DMS79 treated with DMSO at 0.1 percent for 48 hours (cell line): ENCODE data around the gene CALHM1.

Source experiments
- DNase-seq: peaks from one replicate; lab custom pipeline; 2025; lab: John Stamatoyannopoulos, UW

The CALHM1 gene

DNA sequence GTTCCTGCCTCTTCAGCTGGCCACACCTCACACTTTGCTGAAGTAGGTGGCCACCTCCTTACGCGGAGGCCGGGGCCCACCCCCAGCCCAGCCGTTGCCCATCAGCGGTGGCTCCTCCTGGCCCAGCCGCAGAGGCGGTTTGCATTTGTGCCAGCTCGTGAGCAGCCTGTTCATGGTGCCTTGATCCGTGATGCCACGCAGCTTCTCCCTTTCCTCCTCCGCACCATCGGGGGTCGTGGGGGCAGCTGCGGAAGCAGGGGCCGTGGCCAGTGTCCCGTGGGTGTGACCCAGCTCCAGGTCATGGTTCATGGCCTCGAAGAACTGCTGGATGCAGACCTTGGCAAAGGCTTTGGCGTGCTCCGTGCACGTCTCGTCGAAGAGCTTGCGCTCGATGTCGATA, 3.5 kb downstream of the CALHM1 start:
- no peak for DNase-seq

DNA sequence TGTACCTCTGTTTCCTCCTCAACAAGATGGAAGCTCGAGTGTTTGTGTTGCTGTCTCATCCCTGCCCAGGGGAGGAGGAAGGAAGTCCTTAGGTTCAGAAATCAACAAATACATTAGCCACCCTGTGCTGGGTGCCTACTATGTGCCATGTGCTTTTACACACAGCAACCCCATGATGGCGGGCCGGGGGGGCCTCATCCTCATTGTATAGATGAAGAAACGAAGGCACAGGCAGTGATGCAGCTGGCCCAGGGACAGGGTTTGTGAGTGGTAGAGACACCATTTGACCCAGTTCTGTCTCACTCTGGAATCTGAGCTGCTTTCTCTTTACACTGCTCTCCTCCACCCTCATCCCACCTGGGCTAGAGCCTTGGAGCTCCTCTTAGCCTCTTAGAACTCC, 4.7 kb downstream of the CALHM1 start:
- no peak for DNase-seq

DNA sequence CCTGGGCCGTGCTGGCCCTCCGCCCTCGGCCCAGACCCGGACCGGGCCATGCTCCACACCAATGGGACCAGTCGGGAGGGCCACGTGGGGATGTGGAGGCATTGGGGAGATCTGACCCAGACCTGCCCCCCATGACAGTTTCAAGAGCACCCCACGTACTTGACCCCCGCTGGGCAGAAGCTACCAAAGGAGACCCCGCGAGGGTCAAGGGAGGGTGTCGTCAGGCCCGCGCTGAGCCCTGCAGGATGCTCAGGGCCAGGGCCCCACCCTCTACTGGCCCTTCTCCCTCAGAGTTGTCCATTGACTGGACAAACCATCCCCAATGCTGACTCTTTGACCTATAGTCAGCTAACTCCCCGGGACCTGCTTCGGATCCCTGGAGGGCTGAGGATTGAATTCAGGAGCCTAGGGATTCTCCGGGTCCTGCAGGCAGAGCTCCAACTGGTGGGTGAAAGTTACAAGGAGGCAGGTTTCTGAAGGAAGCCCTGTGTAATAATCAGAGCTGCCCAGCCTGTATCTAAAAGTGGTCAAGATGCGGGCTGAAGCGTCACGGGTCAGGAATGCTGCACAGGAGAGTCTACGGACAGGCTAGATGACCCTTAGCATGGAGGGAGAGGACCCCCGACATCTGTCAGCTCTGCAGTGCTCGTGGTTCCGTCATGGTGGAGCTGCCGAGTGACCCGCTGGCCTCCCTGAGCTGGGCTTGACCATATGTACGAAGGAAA, 6.0 kb downstream of the CALHM1 start:
- DNase-seq: no peak

DNA sequence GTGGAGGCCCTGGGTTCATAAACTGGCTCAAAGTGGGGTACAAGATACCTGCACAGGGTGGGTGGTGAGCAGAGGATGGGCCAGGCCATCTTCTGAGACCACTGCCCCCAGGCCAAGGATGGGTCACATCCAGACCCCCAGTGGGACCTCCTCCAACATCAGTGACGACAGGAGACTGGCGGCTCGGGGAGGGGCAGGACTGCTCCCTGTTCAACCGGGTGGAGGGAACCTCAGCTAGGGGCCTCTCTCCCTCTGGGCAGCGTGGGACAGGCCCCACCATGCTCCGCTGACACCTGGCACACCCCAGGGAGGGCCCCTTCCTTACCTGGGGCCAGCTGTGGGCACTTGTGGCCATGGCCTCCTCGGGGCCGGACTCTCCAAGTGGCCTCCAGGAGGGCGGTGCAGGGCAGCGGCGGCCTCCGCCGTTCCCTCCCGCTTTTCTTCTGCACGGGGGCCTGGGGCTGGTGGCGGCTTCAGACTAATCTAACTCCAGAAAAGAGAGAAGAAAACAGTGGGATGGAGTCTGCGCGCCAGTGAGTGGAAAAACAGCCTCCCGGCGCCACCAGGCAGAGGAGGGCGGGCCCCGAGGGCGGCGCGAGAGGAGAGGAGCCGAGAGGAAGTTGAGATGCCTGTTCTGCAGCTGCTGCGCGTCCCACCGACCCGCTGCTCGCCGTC, 6.7 kb downstream of the CALHM1 start, which contains the start of gene CALHM2:
Gene CALHM2, minus strand, starts transcription at position 540 of the 675 bp plus-strand sequence. CDS start 2,429 bp downstream, outside the sequence.
- DNase-seq: peak; percentile 29

DNA sequence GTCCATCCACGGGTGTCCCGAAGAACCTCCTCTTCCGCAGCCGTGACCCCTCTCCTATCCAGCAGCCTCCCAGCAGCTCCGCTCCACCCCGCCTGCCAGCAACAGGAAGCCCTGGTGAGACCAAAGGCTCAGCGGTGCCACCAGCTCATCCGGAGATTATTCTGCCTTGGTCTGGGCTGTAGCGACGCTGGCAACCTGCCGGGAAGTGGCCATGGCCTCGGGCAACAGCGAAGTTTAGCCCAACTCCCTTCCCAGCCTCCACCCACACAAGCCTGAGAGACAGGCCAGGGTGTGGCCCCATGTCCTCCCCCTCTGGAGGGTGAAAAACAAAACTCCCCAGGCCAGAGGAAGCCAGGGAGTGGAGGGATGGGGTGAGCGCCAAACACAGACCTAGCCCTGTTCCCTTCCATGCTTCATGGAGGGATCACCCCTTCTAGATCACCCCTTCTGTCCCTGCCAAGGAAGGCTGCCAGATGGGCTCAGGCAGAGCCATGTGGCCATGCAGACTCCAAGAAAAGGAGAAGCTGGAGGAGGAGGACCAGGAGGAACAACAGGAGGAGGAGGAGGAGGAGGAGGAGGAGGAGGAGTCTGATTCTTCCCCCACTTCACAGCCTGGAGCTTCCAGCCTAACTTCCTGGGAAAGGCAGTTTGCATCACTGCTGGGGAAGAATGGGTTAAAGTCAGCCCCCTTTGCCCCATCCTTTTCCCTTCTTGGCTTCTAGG, 7.4 kb downstream of the CALHM1 start:
- DNase-seq: no peak

DNA sequence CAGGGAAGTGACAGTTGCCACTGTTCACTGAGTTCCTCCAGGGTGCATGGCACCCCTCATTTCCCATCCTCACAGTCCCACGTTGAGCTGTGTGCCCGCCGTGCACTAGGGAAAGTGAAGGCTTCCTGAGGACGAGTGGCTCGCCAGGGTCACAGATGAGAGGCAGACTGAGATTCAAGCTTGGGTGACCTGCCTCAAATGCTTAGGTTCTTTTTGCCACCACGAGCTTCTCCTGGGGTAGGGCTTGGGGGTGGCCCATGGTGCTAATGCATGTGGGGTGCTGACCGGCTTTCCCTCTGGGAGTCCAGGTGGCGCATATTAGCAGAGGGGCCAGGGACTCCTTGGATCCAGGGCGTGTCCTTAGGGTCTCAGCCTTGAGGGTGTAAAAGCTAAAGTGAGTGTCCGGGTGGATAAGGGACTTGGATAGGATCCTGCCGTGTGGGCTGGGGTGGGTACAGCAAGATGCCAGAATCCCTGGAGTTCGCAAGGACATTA, 8.5 kb downstream of the CALHM1 start:
- DNase-seq: no peak

DNA sequence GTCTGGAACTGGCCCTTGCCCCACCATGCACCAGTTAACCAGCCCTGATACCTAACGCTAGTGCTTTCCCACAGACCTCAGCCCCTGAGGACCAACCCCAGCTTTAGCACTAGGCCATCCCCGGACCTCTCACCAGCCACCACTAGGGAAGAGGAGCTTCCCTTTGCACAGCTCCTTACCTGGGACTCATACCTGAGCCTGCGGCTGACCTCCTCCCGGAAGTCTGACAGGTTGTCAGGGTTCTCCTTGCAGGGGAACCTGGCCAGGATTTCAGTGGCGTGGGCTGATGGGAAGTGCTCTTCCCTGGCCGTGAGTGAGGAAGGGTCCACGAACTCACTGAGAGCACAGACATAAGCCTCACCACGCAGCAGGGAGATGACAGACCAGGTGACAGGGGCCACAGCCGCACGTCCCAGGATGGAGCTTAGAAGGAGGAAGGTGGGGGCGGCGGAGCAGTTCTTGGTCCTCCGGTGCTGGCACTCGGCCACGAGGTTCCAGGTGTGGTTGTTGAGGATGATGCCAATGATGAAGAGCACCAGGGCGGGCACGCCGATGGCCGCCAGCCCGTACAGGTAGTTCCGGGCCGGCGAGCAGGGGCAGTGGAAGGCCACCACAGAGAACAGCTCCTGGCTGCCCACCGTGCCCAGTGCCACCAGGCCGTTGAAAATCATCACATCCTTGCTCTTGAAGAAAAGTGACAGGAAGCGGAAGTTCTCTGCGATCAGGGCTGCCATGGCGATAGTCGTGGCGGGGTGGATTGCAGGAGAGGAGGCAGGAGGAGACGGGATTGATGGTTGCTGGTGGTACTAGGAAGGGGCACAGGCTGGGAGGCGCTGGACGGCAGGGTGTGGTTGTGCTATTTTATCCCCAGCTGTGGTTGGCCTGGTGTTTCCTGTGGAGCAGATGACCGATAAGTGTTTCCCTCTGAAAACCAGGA, 9.2 kb downstream of the CALHM1 start:
- no peak for DNase-seq

DNA sequence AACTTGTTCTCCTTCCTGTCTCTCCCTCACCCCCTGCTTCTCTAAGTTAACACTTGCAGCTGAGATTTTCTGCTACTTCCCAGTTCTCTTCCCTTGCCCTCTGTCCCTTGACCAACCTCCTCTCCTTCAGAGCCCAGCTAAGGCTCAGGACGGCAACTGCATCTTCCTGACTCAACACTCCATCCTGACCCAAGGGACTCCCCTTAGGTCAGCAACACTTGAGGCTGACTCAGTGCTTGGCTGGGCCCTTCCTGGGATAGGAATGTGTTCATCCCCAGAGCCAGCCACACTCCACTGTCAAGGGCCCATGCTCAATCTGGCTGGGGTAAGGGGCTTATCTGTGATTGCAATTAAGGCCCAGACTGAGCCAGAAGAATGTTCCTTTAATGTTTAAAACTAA, 10.0 kb downstream of the CALHM1 start:
- no peak for DNase-seq

DNA sequence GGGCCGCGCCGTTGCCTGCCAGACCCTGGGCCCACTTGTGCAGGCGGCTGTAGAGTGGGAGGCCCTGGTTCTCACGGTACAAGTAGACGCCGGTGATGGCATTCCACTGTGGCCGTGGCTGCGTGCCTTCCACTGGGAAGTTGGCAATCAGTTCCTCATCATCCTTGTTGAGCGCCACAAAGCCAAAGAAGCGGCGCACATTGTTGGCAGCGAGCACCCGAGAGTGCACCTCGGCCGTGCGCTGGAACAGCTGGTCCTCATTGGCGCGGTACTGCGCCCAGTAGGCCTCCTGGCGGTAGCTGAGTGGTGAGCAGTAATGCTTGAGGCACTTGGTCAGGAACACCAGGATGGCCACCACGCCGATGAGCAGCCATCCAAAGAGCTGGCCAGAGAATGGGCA, 11.5 kb downstream of the CALHM1 start:
- no peak for DNase-seq

DNA sequence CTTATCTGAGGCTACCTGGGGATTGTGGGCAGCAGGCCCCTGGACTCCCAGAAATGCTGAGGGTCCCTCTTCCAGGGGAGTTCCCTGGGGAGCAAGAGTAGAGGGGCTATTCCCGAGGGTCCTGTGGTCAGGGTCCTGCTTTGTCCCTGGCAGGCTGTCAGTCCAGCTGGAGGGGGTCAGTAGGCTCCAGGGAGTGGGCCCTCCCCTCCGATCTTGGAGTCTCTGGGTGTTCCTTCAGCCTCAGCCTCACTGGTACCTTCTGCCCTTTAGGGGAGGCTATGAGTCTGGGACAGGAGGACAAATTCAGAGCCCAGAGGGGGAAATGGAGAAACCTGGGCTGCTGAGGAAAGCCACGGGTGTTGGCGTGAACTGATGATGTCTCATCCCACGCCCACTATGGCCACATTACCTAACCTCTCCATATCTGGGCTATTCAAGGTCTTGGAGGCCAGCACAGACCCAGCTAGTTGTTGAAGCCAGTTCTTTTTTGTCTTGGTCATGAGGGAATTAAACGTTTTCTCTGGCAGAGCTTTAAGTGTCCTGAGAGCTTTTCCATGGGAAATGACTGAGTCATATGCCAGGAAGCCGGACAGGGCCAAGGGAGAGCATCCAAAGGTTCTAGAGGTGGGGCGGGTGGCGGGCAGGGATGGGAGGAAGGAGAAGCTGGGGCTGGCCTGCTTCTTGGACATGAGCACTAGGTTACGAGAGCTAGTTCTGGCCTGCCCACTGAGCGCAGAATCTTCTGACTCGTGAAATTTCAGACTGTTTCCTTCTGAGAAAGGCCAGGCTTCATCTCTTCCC, 12.7 kb downstream of the CALHM1 start:
- DNase-seq: no peak

DNA sequence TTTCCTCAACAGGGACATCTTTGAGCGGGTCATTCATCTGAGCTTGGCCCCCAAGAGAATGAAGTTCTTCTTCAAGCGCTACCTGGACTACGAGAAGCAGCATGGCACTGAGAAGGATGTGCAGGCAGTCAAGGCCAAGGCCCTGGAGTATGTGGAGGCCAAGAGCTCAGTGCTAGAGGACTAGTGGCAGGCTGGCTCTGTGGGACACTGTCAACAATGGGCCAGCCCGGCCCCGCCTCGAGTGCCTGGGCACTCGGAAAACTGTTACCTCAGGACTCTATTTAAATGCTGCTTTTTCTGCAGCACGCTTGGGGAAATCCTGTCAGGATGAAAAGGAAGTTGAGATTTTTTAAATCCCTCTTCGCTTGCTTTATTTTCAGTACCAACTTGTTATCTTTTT, 13.3 kb downstream of the CALHM1 start:
- no peak for DNase-seq

DNA sequence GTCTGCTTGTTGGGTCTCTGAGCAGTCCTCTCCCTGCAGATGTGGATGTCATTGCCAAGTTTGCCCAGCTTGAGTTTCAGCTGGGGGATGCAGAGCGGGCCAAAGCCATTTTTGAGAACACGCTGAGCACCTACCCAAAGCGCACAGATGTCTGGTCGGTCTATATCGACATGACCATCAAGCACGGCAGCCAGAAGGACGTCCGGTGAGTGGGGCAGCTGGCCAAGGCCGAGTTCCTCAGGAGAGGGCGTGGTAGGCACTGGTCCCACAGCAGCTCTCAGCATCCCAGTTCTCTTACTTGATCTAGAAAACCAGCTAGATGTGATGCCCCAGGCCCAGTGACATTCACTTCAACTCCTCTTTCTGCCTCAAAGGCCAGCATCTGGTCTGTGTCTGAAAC, 14.2 kb downstream of the CALHM1 start:
- DNase-seq: no peak

DNA sequence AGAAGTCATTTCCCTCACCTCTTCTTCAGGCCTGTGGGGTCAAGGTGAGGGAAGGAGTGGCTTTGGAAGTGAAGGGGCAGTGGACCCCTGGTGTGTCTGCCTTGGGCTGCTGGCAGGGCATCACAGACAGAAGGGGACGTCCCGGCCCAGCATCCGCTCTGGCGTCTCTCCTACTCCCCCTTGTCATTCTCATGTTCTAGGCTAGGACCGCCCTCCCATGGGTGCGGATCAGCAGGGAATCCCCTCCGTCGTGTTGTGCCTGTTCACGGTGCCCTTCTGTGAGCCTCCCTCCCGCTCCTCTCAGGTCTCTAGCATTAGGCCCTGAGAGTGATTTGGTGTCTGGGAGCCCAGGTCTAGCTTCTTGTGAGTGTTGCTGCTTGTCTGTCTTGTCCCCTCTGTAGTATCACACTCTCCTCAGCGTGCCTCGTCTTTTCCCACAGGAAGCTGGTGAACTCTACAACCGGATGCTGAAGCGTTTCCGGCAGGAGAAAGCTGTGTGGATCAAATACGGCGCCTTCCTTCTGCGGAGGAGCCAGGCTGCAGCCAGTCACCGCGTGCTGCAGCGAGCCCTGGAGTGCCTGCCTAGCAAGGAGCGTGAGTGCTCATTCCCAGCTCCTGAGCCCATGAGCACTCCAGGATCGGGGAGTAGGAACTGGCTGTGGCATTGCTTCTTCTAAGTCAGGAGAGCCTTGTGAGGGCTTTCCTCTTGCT, 15.1 kb downstream of the CALHM1 start:
- no peak for DNase-seq

DNA sequence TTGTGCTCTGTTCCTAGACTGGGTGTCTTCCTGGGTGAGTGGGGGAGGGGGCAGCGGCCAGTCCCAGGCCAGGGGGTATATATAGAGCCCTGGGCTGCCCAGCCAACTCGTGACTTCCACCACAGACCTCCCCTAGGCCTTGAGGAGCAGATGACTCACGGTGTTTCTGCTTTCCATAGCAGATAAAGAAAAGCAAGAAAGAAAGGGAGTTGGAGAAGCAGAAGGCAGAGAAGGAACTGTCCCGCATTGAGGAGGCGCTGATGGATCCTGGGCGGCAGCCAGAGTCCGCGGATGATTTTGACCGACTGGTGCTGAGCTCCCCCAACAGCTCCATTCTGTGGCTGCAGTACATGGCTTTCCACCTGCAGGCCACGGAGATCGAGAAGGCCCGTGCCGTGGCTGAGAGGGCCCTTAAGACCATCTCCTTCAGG, 16.7 kb downstream of the CALHM1 start:
- no peak for DNase-seq

DNA sequence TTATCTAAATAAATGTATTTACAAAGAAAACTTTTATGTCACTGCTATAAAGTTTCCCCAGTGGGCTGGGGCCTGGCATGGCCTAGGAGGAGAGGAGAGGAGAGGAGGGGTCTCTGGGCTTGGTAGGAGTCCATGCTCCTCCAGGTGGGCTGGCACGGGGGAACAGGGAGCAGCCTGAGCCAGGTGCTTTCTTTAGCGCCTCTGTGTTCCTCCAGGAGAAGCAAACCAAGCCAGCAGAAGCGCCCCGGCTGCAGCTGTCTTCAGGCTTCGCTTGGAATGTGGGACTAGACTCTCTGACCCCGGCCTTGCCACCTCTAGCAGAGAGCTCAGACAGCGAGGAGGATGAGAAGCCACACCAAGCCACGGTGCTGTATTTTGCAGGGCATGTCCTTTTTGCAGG, 17.1 kb downstream of the CALHM1 start:
- DNase-seq: no peak

DNA sequence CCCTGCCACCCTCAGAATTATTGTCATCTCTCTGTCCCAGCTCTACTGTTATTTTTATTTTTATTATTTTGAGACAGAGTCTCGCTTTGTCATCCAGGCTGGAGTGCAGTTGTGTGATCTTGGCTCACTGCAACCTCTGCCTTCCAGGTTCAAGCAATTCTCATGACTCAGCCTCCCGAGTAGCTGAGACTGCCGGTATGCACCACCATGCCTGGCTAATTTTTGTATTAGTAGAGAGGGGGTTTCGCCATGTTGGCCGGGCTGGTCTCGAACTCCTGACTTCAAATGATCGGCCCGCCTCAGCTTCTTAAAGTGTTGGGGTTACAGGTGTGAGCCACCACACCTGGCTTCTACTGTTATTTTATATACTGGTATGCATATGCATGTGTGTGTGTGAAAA, 17.5 kb downstream of the CALHM1 start:
- no peak for DNase-seq

DNA sequence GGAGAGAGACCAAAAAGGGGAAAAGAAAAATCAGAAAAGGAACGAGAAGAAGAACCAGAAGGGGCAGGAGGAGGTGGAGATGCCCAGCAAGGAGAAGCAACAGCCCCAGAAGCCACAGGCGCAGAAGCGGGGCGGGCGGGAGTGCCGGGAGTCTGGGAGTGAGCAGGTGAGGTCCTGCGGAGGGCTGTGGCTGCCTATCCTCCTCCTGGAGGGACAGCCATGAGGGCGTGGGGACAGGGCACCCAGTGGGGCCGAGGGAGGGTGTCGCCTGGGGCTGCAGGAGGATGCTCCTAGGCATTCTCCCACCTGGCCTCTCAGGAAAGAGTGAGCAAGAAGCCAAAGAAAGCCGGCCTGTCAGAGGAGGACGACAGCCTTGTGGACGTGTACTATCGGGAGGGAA, 18.3 kb downstream of the CALHM1 start:
- DNase-seq: no peak

DNA sequence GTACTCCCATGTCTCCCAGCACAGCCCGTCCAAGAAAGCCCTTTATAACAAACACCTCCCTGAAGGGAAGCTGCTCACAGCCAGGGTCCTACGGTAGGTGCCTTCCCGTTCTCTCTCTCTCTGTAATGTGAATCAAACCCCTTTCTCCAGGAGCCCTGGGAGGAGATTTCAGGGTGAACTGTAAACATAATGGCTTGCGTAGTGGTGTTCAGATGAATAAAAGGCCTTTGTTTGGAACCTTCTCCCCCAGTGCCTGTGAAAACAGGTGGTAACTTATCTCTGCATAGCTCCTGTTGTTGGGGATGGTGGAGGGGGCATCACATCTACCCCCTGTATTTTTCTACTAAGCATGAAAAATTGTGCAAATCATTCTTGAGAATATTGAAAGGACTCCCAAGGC, 18.9 kb downstream of the CALHM1 start:
- no peak for DNase-seq

DNA sequence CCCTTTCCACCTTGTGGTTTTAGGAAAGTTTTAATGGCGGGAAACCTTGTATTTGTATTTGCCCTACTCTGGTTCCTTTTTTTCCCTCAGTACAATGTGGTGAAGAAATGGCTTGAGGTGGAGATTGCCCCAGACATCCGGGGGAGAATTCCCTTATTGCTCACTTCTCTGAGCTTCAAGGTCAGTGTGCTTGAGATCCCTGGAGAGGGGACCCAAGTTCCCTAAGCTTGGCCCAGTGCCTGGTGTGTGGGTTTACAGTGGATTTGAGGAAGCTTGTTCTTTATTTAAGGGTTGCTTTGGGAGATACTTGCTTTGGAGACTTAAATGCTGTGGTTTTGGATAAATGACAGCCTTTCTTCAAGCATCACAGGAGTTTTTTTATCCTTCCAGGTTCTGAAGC, 24.8 kb downstream of the CALHM1 start:
- no peak for DNase-seq

DNA sequence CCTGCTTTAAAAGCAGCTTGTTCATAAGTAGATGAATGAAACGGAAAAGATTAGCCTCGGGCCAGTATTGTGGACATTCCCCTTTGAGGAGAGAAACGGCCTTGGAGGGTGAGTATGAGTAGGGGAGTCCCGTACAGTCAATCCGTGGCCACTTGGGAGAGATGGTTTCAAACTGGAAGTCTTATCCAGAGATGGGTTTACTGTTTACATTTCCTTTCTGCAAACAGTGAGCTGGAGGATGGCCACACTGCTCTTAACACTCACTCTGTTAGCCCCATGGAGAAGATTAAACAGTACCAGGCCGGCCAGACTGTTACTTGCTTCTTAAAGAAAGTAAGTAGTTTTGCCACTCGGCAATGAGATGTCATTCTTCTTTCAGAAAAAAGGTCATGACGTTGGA, 26.8 kb downstream of the CALHM1 start:
- no peak for DNase-seq
